Measurements from ENCODE around the gene RNPEP. TPM values are rescaled to one million over a fixed set of nuclear protein-coding genes. Genes with fewer than 3 reads are reported as not detected.

RNPEP gene
- total RNA-seq, 1 donor from 2014 or later = 51.4 TPM

DNA sequence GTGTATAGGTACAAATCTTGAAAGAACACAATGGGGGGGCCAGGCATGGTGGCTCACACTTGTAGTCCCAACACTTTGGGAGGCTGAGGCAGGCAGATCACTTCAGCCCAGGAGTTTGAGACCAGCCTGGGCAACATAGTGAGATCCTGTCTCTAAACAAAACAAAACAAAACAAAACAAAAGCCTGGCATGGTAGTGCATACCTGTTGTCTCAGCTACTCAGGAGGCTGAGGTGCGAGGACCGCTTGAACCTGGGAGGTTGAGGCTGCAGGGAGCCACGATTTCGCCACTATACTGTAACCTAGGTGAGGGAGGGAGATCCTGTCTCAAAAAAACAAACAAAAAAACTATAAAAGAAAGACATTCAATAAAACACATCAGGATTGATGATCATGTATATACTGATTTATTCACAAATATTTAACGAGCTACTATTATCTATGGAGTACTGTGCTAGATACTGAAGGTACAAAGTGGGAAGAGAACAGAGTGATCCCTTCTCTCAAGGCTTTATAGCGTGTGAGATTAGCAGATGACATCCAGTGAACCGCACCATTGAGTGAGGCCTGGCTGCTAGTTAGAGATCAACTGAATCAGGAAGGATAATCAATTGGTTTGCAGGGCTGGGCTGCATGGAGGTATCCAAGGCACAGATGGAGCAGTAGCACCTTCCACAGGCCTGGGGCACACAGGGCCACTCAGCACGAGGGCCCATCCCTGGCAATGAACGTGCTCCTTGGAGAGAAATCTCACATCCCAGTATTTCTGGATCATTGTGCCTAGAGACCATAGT lies 54.3 kb downstream of the RNPEP start:
- no peaks in the 10 kb centered on the region for H3K9me3 Mint-ChIP-seq (ENCODE audit: unreplicated experiment)
- no peak for DNase-seq (ENCODE audit: extremely low spot score, unreplicated experiment)
- TF ChIP-seq CTCF (IDR thresholded peaks at IDR 0.05) = no peak
- H3K27me3 Mint-ChIP-seq (ENCODE audit: unreplicated experiment) = no peaks in the 10 kb centered on the region
- peaks cover 24% of the 10 kb centered on the region for H3K4me1 Mint-ChIP-seq (ENCODE audit: unreplicated experiment)
- H3K27ac Mint-ChIP-seq (ENCODE audit: unreplicated experiment) = no peak overlapping the region
- no peak overlapping the region for H3K4me3 Mint-ChIP-seq (ENCODE audit: unreplicated experiment)
- no peaks in the 10 kb centered on the region for H3K36me3 Mint-ChIP-seq (ENCODE audit: unreplicated experiment)

- no peaks in the 10 kb centered on the region for H3K9me3 Mint-ChIP-seq (ENCODE audit: unreplicated experiment)
- no peaks in the 10 kb centered on the region for H3K27me3 Mint-ChIP-seq (ENCODE audit: unreplicated experiment)
- H3K27ac Mint-ChIP-seq (ENCODE audit: unreplicated experiment) = no peak overlapping the region
- no peak for DNase-seq (ENCODE audit: extremely low spot score, unreplicated experiment)
- H3K4me3 Mint-ChIP-seq (ENCODE audit: unreplicated experiment) = no peak overlapping the region
- no peak for TF ChIP-seq CTCF (IDR thresholded peaks at IDR 0.05)
- H3K4me1 Mint-ChIP-seq (ENCODE audit: unreplicated experiment) = peaks cover 24% of the 10 kb centered on the region
- H3K36me3 Mint-ChIP-seq (ENCODE audit: unreplicated experiment) = no peaks in the 10 kb centered on the region
Measured at GRCh38 chr1:202037706-202038296, 55.4 kb downstream of the RNPEP start.

DNA sequence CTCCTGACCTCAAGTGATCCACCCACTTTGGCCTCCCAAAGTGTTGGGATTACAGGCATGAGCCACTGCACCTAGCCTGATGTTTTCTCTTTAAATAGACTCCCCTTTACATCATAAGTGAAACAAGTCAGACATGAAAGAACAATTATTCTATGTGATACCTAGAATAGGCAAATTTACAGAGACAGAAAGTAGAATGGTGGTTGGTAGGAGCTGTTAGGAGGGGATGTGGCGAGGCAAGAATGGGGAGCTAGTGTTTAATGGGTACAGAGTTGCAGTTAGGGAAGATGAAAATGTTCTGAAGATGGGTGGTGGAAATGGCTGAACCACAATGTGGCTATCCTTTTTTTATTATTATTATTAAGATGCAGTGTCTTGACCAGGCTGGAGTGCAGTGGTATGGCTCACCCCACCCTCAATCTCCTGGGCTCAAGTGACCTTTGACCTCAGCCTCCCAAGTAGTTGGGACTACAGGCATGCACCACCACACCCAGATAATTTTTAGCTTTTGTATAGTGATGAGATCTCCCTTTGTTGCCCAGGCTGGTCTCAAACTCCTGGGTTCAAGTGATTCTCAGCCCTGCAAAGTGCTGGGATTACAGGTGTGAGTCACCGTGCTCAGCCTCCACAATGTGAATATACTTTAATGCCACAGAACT lies 56.4 kb downstream of the RNPEP start:
- Mint-ChIP-seq H3K27me3 (ENCODE audit: unreplicated experiment) (no peaks in the 10 kb centered on the region), H3K4me3 (ENCODE audit: unreplicated experiment) (no peak overlapping the region), H3K9me3 (ENCODE audit: unreplicated experiment) (no peaks in the 10 kb centered on the region), H3K4me1 (ENCODE audit: unreplicated experiment) (peaks cover 24% of the 10 kb centered on the region), H3K27ac (ENCODE audit: unreplicated experiment) (no peak overlapping the region), H3K36me3 (ENCODE audit: unreplicated experiment) (no peaks in the 10 kb centered on the region)
- no peak for DNase-seq (ENCODE audit: extremely low spot score, unreplicated experiment)
- TF ChIP-seq CTCF (IDR thresholded peaks at IDR 0.05) = no peak

- no peaks in the 10 kb centered on the region for H3K4me1 Mint-ChIP-seq (ENCODE audit: unreplicated experiment)
- H3K4me3 Mint-ChIP-seq (ENCODE audit: unreplicated experiment) = no peak overlapping the region
- H3K27ac Mint-ChIP-seq (ENCODE audit: unreplicated experiment) = no peak overlapping the region
- no peak for DNase-seq (ENCODE audit: extremely low spot score, unreplicated experiment)
- no peaks in the 10 kb centered on the region for H3K9me3 Mint-ChIP-seq (ENCODE audit: unreplicated experiment)
- no peaks in the 10 kb centered on the region for H3K36me3 Mint-ChIP-seq (ENCODE audit: unreplicated experiment)
- no peak for TF ChIP-seq CTCF (IDR thresholded peaks at IDR 0.05)
- no peaks in the 10 kb centered on the region for H3K27me3 Mint-ChIP-seq (ENCODE audit: unreplicated experiment)
Measured at GRCh38 chr1:202045705-202046104, 63.3 kb downstream of the RNPEP start.

GRCh38 chr1:202046227-202046626 lies 63.8 kb downstream of the RNPEP start:
- DNase-seq (ENCODE audit: extremely low spot score, unreplicated experiment) = no peak
- no peak for TF ChIP-seq CTCF (IDR thresholded peaks at IDR 0.05)
- Mint-ChIP-seq H3K27me3 (ENCODE audit: unreplicated experiment) (no peaks in the 10 kb centered on the region), H3K9me3 (ENCODE audit: unreplicated experiment) (no peaks in the 10 kb centered on the region), H3K36me3 (ENCODE audit: unreplicated experiment) (no peaks in the 10 kb centered on the region), H3K4me3 (ENCODE audit: unreplicated experiment) (no peak overlapping the region), H3K27ac (ENCODE audit: unreplicated experiment) (no peak overlapping the region), H3K4me1 (ENCODE audit: unreplicated experiment) (no peaks in the 10 kb centered on the region)
